Uterus (tissue), 2 donors: ENCODE measurements around the gene GNGT2.

Source experiments
- POLR2A ChIP-seq, 2 donors: fragments of 450-650 bp; IDR thresholded peaks; one replicate each; pipeline ENCODE4 v1.6.1; 2016; ENCODE audit warnings: antibody characterized with exemption in 2 of 2, mild to moderate bottlenecking in 1 of 2, moderate library complexity in 1 of 2
- TF ChIP-seq, protein P1 (sequence below), 4 experiments: fragments of 200-600 bp in 2 of 4; fragments of 450-650 bp in 2 of 4; sonication (generic) in 2 of 4; IDR thresholded peaks; one replicate each; pipeline ENCODE4 v1.5.1; 2016 to 2019; ENCODE audit warnings: antibody characterized with exemption in 4 of 4, mild to moderate bottlenecking in 2 of 4, moderate library complexity in 1 of 4

DNA sequence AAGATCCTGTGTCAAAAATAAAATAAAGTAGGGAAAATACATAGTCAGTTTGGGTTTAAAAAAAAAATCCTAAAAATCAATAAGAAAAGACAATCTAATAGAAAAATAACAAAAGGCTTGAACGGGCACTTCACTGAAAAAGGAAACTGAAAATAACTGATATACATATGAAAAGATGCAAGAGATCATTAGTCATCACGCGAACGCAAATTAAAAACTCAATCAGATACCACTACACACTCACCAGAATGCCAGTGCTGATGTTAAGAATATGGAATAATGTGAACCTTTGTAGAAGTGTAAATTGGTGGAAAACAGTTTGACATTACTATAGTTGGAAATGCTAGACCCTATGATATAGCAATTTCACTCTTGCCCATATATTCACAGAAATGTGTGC, 14.6 kb downstream of the GNGT2 start:
- TF ChIP-seq, protein P1, sequence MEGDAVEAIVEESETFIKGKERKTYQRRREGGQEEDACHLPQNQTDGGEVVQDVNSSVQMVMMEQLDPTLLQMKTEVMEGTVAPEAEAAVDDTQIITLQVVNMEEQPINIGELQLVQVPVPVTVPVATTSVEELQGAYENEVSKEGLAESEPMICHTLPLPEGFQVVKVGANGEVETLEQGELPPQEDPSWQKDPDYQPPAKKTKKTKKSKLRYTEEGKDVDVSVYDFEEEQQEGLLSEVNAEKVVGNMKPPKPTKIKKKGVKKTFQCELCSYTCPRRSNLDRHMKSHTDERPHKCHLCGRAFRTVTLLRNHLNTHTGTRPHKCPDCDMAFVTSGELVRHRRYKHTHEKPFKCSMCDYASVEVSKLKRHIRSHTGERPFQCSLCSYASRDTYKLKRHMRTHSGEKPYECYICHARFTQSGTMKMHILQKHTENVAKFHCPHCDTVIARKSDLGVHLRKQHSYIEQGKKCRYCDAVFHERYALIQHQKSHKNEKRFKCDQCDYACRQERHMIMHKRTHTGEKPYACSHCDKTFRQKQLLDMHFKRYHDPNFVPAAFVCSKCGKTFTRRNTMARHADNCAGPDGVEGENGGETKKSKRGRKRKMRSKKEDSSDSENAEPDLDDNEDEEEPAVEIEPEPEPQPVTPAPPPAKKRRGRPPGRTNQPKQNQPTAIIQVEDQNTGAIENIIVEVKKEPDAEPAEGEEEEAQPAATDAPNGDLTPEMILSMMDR (IDR thresholded peaks at IDR 0.05), result no peak
- TF ChIP-seq POLR2A (IDR thresholded peaks at IDR 0.05), result no peak
